Activated effector memory CD4-positive, alpha-beta T cell treated with anti-CD3 and anti-CD28 coated beads, Interleukin-2, amount 50 U/mL, for 16 hours (primary cell): ENCODE data around the gene PMIS2.

ENCODE experiments used
- DNase-seq: peaks from one replicate; pipeline ENCODE4 v3.0.0-alpha.2; 2020

Gene PMIS2

GRCh38 chr19:35556846-35557538 lies 29.0 kb upstream of the PMIS2 start:
- no peak for DNase-seq

- DNase-seq: peak; percentile 83
Measured at GRCh38 chr19:35557539-35558399, 28.2 kb upstream of the PMIS2 start.

DNA sequence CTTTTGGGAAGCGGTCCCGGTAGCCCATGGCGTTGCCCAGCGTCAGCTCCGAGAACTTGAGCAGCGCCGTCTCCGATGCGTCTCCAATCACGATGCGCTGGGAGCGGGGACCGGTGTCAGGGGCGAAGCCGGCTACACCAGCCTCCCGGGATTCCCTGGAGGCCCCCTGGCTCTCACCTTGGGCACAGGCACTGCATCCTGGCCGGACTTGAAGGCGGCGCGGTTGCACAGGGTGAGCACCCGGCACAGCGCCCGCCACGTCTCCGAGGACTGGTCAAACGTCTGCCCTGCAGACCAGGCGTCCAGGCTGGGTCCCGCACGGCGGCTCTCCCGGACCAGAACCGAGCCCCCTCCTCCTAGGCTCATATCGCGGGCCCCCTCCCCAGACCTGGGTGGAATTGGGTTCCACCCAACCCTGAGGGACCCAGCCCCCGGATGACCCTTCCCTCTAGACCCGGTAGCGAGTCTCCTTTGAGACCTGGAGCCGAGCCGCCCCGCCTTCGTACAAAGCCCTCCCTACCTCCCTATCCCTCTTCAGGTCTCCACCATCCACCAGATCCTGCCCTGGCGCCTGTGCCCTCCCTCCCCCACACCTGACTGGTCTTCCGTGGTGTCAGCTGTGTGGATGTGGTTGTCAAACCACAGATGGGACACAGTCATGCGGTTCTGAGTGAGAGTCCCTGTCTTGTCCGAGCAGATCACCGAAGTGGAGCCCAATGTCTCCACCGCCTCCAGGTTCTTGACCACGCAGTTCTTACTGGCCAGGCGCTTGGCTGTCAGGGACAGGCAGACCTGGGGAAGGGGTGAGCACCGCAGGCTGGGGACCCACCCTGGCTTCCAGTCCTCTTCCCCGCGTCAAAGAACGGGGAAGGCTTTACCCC lies 27.3 kb upstream of the PMIS2 start:
- DNase-seq: no peak

GRCh38 chr19:35559281-35559659 lies 26.7 kb upstream of the PMIS2 start:
- DNase-seq: no peak

GRCh38 chr19:35559781-35560180 lies 26.2 kb upstream of the PMIS2 start:
- no peak for DNase-seq

DNA sequence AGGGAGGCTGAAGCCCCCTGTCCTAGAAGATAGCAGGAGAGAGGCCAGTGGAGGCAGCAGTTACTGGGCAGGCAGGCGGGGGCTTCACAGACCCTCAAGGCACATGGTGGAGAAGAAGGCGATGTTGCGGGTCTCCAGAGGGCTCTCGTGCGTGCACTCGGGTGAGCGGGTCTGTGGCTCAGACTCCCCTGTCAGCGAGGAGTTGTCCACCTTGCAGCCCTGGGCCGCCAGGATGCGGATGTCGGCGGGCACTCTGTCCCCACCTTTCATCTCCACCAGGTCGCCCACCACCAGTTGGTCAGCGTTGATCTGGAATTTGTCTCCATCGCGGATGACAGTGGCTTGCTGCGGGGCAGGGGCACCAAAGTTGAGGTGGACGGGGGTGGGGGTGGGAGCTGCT lies 25.7 kb upstream of the PMIS2 start:
- DNase-seq: no peak

DNA sequence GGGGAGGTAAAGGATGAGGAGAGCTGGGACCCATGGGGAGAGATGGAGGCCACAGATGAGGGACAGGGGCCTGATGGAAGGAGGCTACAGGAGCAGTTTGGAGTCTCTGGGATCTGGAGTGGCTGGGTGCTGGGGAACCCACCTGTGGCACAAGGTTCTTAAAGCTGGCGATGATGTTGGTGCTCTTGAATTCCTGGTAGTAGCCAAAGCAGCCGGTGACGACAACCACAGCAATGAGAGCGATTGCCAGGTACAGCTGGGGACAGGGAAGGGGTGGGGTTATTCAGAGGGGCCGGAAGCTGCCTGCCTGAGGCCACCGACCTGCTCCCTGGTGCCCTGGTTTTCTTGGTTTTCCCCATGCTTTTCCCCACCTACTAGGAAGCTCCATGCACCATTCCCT lies 25.3 kb upstream of the PMIS2 start:
- DNase-seq: no peak

- DNase-seq: no peak
Measured at GRCh38 chr19:35561436-35561835, 24.5 kb upstream of the PMIS2 start.

GRCh38 chr19:35562336-35562735 lies 23.6 kb upstream of the PMIS2 start:
- no peak for DNase-seq

DNA sequence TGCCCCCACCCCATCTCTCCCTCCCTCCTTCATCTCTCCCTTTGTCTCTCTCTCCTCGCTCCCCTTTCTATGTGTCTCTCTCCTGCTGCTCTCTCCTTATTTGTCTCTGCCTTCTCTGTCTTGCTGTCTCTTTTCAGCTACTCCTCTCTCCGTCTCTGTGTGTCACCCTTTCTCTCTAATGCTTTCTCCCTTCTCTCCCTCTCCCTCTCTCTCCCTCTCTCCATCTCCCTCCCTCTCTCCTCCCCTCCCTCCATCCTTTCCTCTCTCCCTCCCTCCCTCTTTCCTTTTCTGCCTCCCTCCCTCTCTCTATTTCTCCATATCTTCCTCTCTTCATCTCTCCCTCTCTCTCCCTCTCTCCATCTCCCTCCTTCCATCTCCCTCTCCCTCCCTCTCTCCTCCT lies 23.2 kb upstream of the PMIS2 start:
- DNase-seq: no peak

- no peak for DNase-seq
Measured at GRCh38 chr19:35563207-35563829, 22.7 kb upstream of the PMIS2 start, which contains the start of gene ATP4A. Gene ATP4A (minus strand): TSS chr19:35563658. CDS start chr19:35563629, 29 bp downstream.

DNA sequence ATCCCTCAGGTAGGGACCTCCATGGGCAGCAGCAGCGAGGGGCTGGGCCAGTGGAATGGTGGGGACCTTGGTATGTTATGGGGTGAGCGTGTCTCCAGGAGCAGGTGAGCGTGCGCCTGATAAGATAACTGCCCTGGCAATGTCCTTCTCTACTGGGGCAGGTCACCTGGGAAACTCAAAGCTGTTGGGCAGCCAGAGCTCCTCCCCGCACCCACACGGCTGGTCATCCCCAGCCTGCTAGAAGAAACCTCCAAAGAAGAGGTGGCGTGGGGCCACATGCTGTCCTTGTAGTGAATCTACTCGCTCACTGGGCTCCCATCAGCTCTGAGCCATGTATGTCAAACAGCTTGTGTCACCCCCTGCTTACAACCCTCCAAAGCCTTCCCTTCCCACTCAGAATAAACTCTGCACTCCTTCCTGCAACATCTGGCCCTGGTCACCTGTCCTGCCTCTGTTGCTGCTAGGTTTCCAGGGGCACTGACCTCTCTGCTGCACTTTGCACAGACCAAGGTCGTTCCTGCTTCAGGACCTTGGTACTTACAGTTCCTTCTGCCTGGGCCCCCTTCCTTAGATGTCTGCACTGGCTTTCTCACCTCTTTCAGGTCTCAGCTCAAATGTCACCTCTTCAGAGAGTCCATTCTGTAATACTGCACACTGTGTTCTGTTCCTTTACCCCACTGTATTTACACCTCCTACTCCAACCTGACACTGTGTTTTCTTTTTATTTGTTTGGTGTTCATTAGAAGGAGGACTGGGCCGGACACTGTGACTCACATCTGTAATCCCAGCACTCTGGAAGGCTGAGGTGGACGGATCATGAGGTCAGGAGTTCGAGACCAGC lies 20.7 kb upstream of the PMIS2 start:
- DNase-seq: no peak

DNA sequence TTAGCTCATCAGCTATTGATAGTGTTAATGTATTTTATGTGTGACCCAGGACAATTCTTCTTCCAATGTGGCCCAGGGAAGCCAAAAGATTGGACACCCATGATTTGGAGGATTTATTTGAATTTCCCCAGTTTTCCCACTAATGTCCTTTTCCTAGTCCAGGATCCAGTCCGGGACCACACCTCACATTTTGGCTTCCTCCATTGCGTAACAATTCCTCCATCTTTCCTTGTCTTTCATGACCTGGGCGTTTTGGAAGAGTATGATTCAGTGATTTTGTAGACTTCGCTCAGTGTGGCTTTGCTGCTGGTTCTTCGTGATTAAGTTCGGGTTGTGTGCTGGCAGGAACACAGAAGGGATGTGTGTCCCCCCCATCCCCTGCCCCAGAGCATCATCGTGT lies 19.2 kb upstream of the PMIS2 start:
- no peak for DNase-seq

DNA sequence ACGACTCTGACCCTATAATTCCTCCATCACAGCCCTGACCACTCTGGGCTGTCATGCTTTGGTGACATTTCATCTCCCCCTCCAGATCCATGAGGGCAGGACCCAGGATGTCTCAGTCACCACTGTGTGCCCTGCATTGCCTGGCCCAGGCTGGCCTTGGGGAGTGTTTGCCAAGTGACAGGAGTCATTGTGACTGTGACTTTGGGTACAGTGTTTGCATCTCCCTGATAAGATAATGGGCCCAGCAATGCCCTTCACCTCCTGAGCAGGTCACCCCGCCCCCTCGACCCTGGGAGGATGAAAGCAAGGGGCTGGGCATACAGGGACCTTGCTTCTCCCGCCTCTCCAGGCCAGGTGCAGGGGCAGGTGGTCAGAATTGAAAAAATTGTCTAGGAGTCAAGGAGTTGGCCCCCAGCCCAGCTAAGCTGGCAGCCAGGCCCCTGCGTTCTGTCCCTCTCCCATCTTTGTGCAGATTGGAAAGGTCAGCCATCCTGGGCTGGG lies 16.6 kb upstream of the PMIS2 start:
- DNase-seq: no peak

DNA sequence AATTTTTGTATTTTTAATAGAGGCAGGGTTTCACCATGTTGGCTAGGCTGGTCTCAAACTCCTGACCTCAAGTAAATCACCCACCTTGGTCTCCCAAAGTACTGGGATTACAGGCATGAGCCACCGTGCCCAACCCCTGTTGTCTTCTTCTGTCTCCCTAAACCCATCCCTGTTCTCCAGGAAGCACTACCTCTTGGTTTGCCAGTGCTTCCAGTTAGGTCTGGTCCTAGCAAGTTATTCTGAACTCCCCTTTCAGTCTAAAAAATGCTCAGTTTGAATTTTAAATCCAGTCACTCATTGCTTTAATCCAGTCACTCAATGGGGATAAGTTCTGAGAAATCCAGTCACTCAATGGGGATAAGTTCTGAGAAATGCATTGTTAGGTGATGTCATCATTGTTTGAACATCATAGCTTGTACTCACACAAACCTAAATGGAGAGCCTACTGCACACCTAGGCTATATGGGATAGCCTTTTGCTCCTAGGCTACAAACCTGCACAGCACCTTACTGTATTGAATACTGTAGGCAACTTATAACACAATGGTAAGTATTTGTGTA lies 14.5 kb upstream of the PMIS2 start:
- no peak for DNase-seq

GRCh38 chr19:35577918-35578317 lies 8.1 kb upstream of the PMIS2 start:
- DNase-seq: no peak

GRCh38 chr19:35578707-35579106 lies 7.3 kb upstream of the PMIS2 start:
- DNase-seq: no peak

GRCh38 chr19:35582760-35583159 lies 3.2 kb upstream of the PMIS2 start:
- no peak for DNase-seq

GRCh38 chr19:35587321-35587720 lies 1.3 kb downstream of the PMIS2 start:
- no peak for DNase-seq

- no peak for DNase-seq
Measured at GRCh38 chr19:35590875-35591274, 4.9 kb downstream of the PMIS2 start.

GRCh38 chr19:35592226-35592625 lies 6.3 kb downstream of the PMIS2 start:
- no peak for DNase-seq
